DOHH2 (cell line): ENCODE results near the gene SFTPB.

Source experiments
- H3F3A ChIP-seq: fragments of 200-600 bp; sonication (generic), shearing (Covaris generic); 2 replicates; pipeline ENCODE4 v1.6.0; 2016; ENCODE audit warnings: antibody characterized with exemption, mild to moderate bottlenecking; ENCODE audit not compliant: control insufficient read depth, insufficient read depth
- H3K27ac ChIP-seq: fragments of 200-600 bp; sonication (generic); 2 replicates; pipeline ENCODE4 v1.5.1; 2014; ENCODE audit warnings: low read depth, mild to moderate bottlenecking, low read length, moderate library complexity
- H3K27me3 ChIP-seq: fragments of 200-600 bp; sonication (generic); 2 replicates; pipeline ENCODE4 v1.6.1; 2014; ENCODE audit warnings: mild to moderate bottlenecking, low read length, mixed read lengths; ENCODE audit not compliant: control insufficient read depth
- H3K36me3 ChIP-seq: fragments of 200-600 bp; sonication (generic); 2 replicates; pipeline ENCODE4 v1.6.1; 2014; ENCODE audit warnings: mild to moderate bottlenecking, low read length, moderate library complexity, mixed read lengths; ENCODE audit not compliant: control insufficient read depth
- H3K4me1 ChIP-seq: fragments of 200-600 bp; sonication (generic); 2 replicates; pipeline ENCODE4 v1.6.1; 2014; ENCODE audit warnings: mild to moderate bottlenecking, low read length, mixed read lengths; ENCODE audit not compliant: control insufficient read depth
- H3K4me2 ChIP-seq: fragments of 200-600 bp; sonication (generic); 2 replicates; pipeline ENCODE4 v1.6.0; 2014; ENCODE audit warnings: mild to moderate bottlenecking, low read length, moderate library complexity
- H3K4me3 ChIP-seq: fragments of 200-600 bp; sonication (generic); 2 replicates; pipeline ENCODE4 v1.5.1; 2014; ENCODE audit warnings: mild to moderate bottlenecking, low read length, mixed read lengths
- H3K79me2 ChIP-seq: fragments of 200-600 bp; sonication (generic); 2 replicates; pipeline ENCODE4 v1.6.1; 2014; ENCODE audit warnings: mild to moderate bottlenecking, low read length, mixed read lengths; ENCODE audit not compliant: control insufficient read depth
- H3K9me2 ChIP-seq: fragments of 200-600 bp; sonication (generic); replicated peaks from 2 replicates; pipeline ENCODE4 v1.6.1; 2014; ENCODE audit warnings: mild to moderate bottlenecking, low read length, mixed read lengths; ENCODE audit not compliant: control insufficient read depth
- H3K9me3 ChIP-seq: fragments of 200-600 bp; sonication (generic); 2 replicates; pipeline ENCODE4 v1.6.1; 2014; ENCODE audit warnings: antibody characterized with exemption, low read length, mixed read lengths; ENCODE audit not compliant: control insufficient read depth, insufficient read depth
- H4K20me1 ChIP-seq: fragments of 200-600 bp; sonication (generic); 2 replicates; pipeline ENCODE4 v1.6.0; 2014; ENCODE audit warnings: low read depth, mild to moderate bottlenecking, antibody characterized with exemption, low read length, moderate library complexity; ENCODE audit not compliant: control insufficient read depth, insufficient read depth
- EZH2phosphoT487 ChIP-seq: fragments of 200-600 bp; sonication (generic); IDR thresholded peaks from 2 replicates; pipeline ENCODE4 v1.6.1; 2017; ENCODE audit warnings: borderline replicate concordance, mild to moderate bottlenecking, antibody characterized with exemption, low read length, moderate library complexity, mixed read lengths
- TF ChIP-seq, protein P1 (sequence below): fragments of 200-600 bp; sonication (generic); IDR thresholded peaks from one replicate; pipeline ENCODE4 v1.5.1; 2014; ENCODE audit warnings: antibody characterized with exemption, mild to moderate bottlenecking, low read depth, low read length; ENCODE audit not compliant: poor library complexity, severe bottlenecking

SFTPB gene

DNA sequence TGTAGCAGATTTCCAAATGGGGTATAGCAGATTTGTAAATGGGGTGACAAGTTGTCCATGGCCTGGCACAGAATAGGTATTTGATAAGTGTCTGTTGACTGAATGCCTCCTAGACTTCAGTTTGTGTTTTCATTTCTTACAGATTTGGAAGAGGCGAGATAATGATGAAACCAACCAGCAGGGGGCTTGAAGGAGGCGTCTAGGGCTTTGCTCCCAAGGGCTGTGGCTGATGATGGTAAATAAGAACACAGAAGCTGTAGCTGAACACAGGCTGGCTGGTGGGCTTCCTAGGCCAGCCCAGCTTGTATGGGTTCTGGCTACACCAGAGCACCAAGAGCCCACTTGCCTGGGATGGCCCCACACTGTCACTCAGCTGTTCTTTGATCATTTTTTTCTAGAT lies 19.4 kb downstream of the SFTPB start:
- no peak overlapping the region for H3K27ac ChIP-seq
- H3K36me3 ChIP-seq: peaks cover 84% of the 10 kb centered on the region

DNA sequence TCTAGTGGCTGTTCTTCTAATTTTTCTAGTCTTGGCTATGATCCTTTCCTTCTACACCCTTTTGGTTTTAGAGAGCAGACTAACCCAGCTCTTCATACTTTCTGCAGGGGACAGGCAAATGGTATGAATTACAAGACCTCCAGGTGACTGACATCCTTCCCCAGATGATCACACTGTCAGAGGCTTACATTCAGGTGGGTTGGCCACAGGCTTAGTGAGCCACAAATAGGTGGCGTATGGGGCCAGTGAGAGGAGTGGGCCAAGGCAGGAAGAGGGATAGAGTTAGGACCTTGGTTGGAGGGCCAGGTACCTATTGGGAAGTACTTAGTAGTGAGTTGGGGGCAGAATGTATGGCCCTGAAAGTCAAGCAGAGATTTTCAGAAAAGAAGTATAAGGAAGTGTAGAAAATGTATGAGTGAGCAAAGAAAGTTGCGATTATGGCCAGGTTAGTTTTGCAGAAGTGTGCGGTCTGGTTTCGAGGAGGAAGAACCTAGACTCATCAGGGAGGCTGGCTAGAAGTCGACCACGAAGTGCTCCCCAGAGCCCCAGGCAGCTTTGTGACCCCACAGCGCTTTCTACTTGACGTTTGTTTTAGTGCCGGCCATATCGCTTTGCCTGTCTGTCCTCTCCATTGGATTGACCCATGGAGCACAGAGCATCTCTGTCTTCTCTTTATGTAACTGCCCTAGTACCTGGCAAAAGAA lies 20.0 kb downstream of the SFTPB start:
- Histone ChIP-seq H3K36me3 (peaks cover 91% of the 10 kb centered on the region), H3K27ac (no peak overlapping the region), H3K4me2 (no peak overlapping the region)

More for the DNA sequence above, 19.4 kb downstream of the SFTPB start:
- H4K20me1 ChIP-seq: no peaks in the 10 kb centered on the region
- TF ChIP-seq EZH2phosphoT487: no peak
- TF ChIP-seq, protein P1, sequence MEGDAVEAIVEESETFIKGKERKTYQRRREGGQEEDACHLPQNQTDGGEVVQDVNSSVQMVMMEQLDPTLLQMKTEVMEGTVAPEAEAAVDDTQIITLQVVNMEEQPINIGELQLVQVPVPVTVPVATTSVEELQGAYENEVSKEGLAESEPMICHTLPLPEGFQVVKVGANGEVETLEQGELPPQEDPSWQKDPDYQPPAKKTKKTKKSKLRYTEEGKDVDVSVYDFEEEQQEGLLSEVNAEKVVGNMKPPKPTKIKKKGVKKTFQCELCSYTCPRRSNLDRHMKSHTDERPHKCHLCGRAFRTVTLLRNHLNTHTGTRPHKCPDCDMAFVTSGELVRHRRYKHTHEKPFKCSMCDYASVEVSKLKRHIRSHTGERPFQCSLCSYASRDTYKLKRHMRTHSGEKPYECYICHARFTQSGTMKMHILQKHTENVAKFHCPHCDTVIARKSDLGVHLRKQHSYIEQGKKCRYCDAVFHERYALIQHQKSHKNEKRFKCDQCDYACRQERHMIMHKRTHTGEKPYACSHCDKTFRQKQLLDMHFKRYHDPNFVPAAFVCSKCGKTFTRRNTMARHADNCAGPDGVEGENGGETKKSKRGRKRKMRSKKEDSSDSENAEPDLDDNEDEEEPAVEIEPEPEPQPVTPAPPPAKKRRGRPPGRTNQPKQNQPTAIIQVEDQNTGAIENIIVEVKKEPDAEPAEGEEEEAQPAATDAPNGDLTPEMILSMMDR: peak; percentile 62
- H3K4me1 ChIP-seq: no peaks in the 10 kb centered on the region
- no peaks in the 10 kb centered on the region for H3K9me3 ChIP-seq
- H3K9me2 ChIP-seq: no peaks in the 10 kb centered on the region
- no peaks in the 10 kb centered on the region for H3F3A ChIP-seq
- H3K4me3 ChIP-seq: no peak overlapping the region
- no peaks in the 10 kb centered on the region for H3K27me3 ChIP-seq
- H3K79me2 ChIP-seq: no peaks in the 10 kb centered on the region
- no peak overlapping the region for H3K4me2 ChIP-seq

DNA sequence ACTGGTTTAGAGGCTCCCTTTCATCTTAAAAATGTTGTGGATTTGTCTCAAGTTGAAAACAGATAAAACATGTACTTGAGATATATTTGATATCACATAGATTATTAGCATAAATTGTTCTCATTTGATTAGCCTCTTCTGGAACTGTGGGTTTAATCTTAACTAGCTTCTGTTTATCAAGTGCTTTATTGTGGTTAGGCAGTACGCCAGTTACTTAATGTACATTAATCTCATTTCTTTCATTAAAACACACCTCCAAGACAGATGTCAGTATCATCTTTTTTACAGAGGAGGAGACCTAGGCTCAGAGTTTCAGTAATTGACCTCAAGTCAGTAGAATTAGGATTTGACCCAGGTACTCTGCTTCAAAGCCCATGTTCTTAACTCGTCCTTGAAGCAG lies 21.8 kb downstream of the SFTPB start:
- Histone ChIP-seq H3F3A (no peaks in the 10 kb centered on the region), H4K20me1 (no peaks in the 10 kb centered on the region), H3K4me1 (no peaks in the 10 kb centered on the region), H3K9me2 (no peaks in the 10 kb centered on the region), H3K27me3 (no peaks in the 10 kb centered on the region), H3K4me2 (no peak overlapping the region), H3K36me3 (peaks cover 96% of the 10 kb centered on the region), H3K79me2 (no peaks in the 10 kb centered on the region), H3K4me3 (no peak overlapping the region), H3K9me3 (no peaks in the 10 kb centered on the region), H3K27ac (no peak overlapping the region)
- no peak for TF ChIP-seq EZH2phosphoT487
- TF ChIP-seq, protein P1: no peak

More for the DNA sequence above, 20.0 kb downstream of the SFTPB start:
- Histone ChIP-seq H3K4me3 (no peak overlapping the region), H3K27me3 (no peaks in the 10 kb centered on the region), H3F3A (no peaks in the 10 kb centered on the region), H4K20me1 (no peaks in the 10 kb centered on the region), H3K79me2 (no peaks in the 10 kb centered on the region), H3K4me1 (no peaks in the 10 kb centered on the region), H3K9me3 (no peaks in the 10 kb centered on the region), H3K9me2 (no peaks in the 10 kb centered on the region)
- TF ChIP-seq, protein P1: no peak
- TF ChIP-seq EZH2phosphoT487: no peak
